Mucosa of descending colon (tissue), 3 donors: ENCODE measurements around the gene ST3GAL2. TPM values are rescaled to one million over a fixed set of nuclear protein-coding genes. Genes with fewer than 3 reads are reported as not detected.

ENCODE experiments used
- ATAC-seq: fragments of 200-7000 bp; cut with Tn5 transposase; one replicate; pipeline ENCODE4 v1.9.1; 2020; ENCODE audit warnings: mild to moderate bottlenecking, moderate library complexity
- DNase-seq, 3 donors: peaks; one replicate each; pipeline ENCODE4 v3.0.0-alpha.2; 2020
- H3K36me3 ChIP-seq: fragments of 200-600 bp; one replicate; pipeline ENCODE4 v1.8.0; 2021; ENCODE audit warnings: low read depth, mild to moderate bottlenecking
- H3K4me1 ChIP-seq: fragments of 200-600 bp; one replicate; pipeline ENCODE4 v1.8.0; 2021; ENCODE audit warnings: low read depth, mild to moderate bottlenecking
- H3K4me3 ChIP-seq: fragments of 200-600 bp; one replicate; pipeline ENCODE4 v1.8.0; 2021; ENCODE audit warnings: mild to moderate bottlenecking
- H3K9me3 ChIP-seq: fragments of 200-600 bp; one replicate; pipeline ENCODE4 v1.8.0; 2021; ENCODE audit warnings: mild to moderate bottlenecking
- CTCF ChIP-seq: fragments of 200-600 bp; IDR thresholded peaks from one replicate; pipeline ENCODE4 v1.8.0; 2022; ENCODE audit warnings: antibody characterized with exemption, mild to moderate bottlenecking
- intact Hi-C, 2 donors: fragments of 100-400 bp; cut with DNase I in 1 of 2; cut with micrococcal nuclease in 1 of 2; formaldehyde crosslinking; loops; one replicate each; pipeline versions ENCODE4 v1.11.0 to v1.11.1; 2022; cut with DNase I, micrococcal nuclease
- total RNA-seq, 3 donors: library from RNA; stranded (reverse); fragmentation: NEBNext Ultra II Directional in 2 of 3; extraction: Animal tissue kit (Norgen Biotek cat#: 25700) in 2 of 3; gene quantifications; one replicate each; pipeline versions ENCODE4 v1.2.1 to v1.2.4, GENCODE V29; 2021 to 2023
- donor health status: DM: no; HTN: no; CAD: no; lungs with moderate emphysema.
- donor health status: DM: no; HTN: no; CAD: no.
- donor health status: DM: no; HTN: yes; CAD: no.

ST3GAL2 gene
- total RNA-seq, 3 donors from 2014 or later, result 4.2 to 22.4 (median 9.5) TPM

DNA sequence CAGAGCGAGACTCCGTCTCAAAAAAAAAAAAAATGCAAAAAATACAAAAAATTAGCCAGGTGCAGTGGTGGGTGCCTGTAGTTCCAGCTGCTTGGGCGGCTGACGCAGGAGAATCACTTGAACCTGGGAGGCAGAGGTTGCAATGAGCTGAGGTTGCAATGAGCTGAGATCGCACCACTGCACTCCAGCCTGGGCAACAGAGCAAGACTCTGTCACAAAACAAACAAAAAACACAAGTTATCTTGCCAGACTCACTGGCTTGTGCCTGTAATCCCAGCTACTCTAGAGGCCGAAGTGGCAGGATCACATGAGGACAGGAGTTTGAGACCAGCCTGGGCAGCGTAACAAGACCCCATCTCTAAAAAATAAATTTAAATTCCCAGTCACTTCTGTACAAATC is 3.4 kb upstream of the ST3GAL2 start:
- Histone ChIP-seq H3K4me3 (no peak overlapping the region), H3K9me3 (no peaks in the 10 kb centered on the region), H3K4me1 (peaks cover 7% of the 10 kb centered on the region), H3K36me3 (no peaks in the 10 kb centered on the region)
- intact Hi-C loops, result no loop called here
- no peak for TF ChIP-seq CTCF
- no peak for ATAC-seq
- DNase-seq, result no peak

DNA sequence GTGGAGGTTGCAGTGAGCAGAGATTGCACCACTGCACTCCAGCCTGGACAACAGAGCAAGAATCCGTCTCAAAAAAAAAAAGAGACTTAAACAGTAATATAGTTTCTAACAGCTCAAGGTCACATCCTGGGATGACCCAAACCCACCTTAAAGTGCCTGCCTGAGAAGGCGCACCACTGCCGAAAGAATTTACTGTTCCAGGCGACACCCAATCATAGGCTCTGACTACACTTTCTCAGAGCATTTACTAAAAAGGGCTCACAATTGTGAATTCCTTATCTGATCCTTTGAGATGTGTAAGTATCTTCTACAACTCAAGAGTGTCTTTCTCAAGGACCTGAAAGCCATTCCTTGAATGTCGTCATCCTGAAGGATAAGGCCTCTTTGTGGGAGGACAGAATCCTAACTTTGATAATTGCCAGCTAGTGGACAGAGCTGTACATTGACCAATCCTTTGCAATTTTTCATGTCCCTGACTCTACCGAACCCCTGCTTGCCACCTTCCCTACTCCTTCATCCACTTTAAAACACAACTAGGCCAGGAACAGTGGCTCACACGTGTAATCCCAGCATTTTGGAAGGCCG is 2.6 kb upstream of the ST3GAL2 start:
- no peak overlapping the region for H3K4me3 ChIP-seq
- intact Hi-C loops, result no loop called here
- no peak for TF ChIP-seq CTCF
- no peaks in the 10 kb centered on the region for H3K9me3 ChIP-seq
- no peak for DNase-seq
- H3K4me1 ChIP-seq, result peaks cover 7% of the 10 kb centered on the region
- no peak for ATAC-seq
- H3K36me3 ChIP-seq, result no peaks in the 10 kb centered on the region

GRCh38 chr16:70440009-70440692 is 1.3 kb upstream of the ST3GAL2 start:
- ATAC-seq (no peak), DNase-seq (peak in 1 of 3 donors; percentile 19)
- intact Hi-C loops, result no loop called here
- H3K4me1 ChIP-seq, result peaks cover 8% of the 10 kb centered on the region
- no peaks in the 10 kb centered on the region for H3K36me3 ChIP-seq
- no peaks in the 10 kb centered on the region for H3K9me3 ChIP-seq
- H3K4me3 ChIP-seq, result no peak overlapping the region
- no peak for TF ChIP-seq CTCF

DNA sequence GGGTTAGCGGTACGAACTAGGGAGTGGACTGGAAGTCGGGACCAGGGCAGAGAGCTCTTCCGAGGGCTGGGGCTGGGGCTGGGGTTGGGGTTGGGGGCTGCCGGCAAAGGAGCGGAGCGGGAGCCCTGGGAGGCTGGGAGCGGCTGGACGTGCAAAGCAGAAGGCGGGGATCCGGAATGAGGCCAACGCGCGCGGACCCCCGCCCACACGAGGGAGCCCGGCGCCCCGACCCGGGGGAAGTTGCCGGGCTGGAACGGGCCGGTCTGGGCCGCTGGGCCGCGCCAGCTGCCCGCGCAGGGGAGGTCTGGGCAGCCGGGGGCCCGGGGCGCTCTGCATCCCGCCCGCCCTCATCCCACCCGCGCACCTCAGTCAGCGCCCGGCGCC is 323 bp downstream of the ST3GAL2 start:
- Histone ChIP-seq H3K36me3 (no peaks in the 10 kb centered on the region), H3K4me3 (peak overlapping the region; percentile 51), H3K9me3 (no peaks in the 10 kb centered on the region), H3K4me1 (peaks cover 8% of the 10 kb centered on the region)
- peak; percentile 27 to 73 (median 62) for DNase-seq
- no peak for ATAC-seq
- TF ChIP-seq CTCF, result no peak
- intact Hi-C loops, result no loop called here

GRCh38 chr16:70437582-70438557 is 1.0 kb downstream of the ST3GAL2 start:
- H3K4me1 ChIP-seq, result peaks cover 14% of the 10 kb centered on the region
- no peak for ATAC-seq
- intact Hi-C loops, result no loop called here

More at GRCh38 chr16:70437582-70438557, 1.0 kb downstream of the ST3GAL2 start:
- DNase-seq, result peak in 1 of 3 donors; percentile 23
- Histone ChIP-seq H3K9me3 (no peaks in the 10 kb centered on the region), H3K36me3 (no peaks in the 10 kb centered on the region), H3K4me3 (peak overlapping the region; percentile 51)
- TF ChIP-seq CTCF, result no peak
